GM12872 (cell line): Measurements from ENCODE around the gene PRR12.

Experiments
- CTCF ChIP-seq: IDR thresholded peaks from 3 replicates; pipeline ENCODE4 v1.5.1; 2011; ENCODE audit warnings: low read depth, mild to moderate bottlenecking, low read length, moderate library complexity; ENCODE audit not compliant: insufficient read depth

The PRR12 gene

GRCh38 chr19:49590971-49591730 lies at the start of gene PRR12:
TSS of gene PRR12 (plus strand) at chr19:49591182. CDS start at chr19:49591655, 473 bp downstream.
- no peak for TF ChIP-seq CTCF

- no peak for TF ChIP-seq CTCF
Measured at GRCh38 chr19:49541914-49542313, 49.1 kb upstream of the PRR12 start.

GRCh38 chr19:49542446-49542845 lies 48.5 kb upstream of the PRR12 start:
- no peak for TF ChIP-seq CTCF

- no peak for TF ChIP-seq CTCF
Measured at GRCh38 chr19:49543032-49543431, 48.0 kb upstream of the PRR12 start.

- TF ChIP-seq CTCF: no peak
Measured at GRCh38 chr19:49544154-49544553, 46.8 kb upstream of the PRR12 start.

GRCh38 chr19:49546825-49547565 lies 44.0 kb upstream of the PRR12 start:
- peak; percentile 80 for TF ChIP-seq CTCF

GRCh38 chr19:49549045-49549444 lies 41.9 kb upstream of the PRR12 start:
- TF ChIP-seq CTCF: no peak
